WTC11 (cell line): Measurements from ENCODE around the gene VEGFD. TPM values are rescaled to one million over a fixed set of nuclear protein-coding genes. Genes with fewer than 3 reads are reported as not detected.

Experiments used
- ATAC-seq: fragments of 200-7000 bp; cut with Tn5 transposase; 2 replicates; pipeline ENCODE4 v1.10.0; 2021; ENCODE audit warnings: mild to moderate bottlenecking, moderate library complexity
- CTCF ChIA-PET: fragments of 300-600 bp; sonication (Branson Sonifier 250); formaldehyde crosslinking; loops from one replicate; lab custom pipeline; 2021; ENCODE audit warnings: antibody characterized with exemption; lab: Charles Lee
- POLR2A ChIA-PET: fragments of 350-600 bp; sonication (Branson Sonifier 250); formaldehyde crosslinking; loops from one replicate; lab custom pipeline; 2021; ENCODE audit warnings: antibody characterized with exemption; lab: Charles Lee
- DNase-seq: peaks from one replicate; pipeline ENCODE4 v3.0.0; 2021; ENCODE audit warnings: low spot score
- H3K27ac Mint-ChIP-seq: 2 replicates; pipeline ENCODE4 v1.8.0; 2021; ENCODE audit warnings: mixed read lengths
- H3K27me3 Mint-ChIP-seq: 2 replicates; pipeline ENCODE4 v1.8.0; 2021; ENCODE audit warnings: low read depth, mild to moderate bottlenecking, moderate library complexity, mixed read lengths
- H3K36me3 Mint-ChIP-seq: 2 replicates; pipeline ENCODE4 v1.8.0; 2021; ENCODE audit warnings: mixed read lengths
- H3K4me1 Mint-ChIP-seq: 2 replicates; pipeline ENCODE4 v1.8.0; 2022; ENCODE audit warnings: mixed read lengths
- H3K4me3 Mint-ChIP-seq: 2 replicates; pipeline ENCODE4 v1.8.0; 2021; ENCODE audit warnings: mild to moderate bottlenecking, moderate library complexity, mixed read lengths
- H3K9me3 Mint-ChIP-seq: 2 replicates; pipeline ENCODE4 v1.8.0; 2021; ENCODE audit warnings: mixed read lengths
- CREM ChIP-seq: sonication (generic); formaldehyde crosslinking; IDR thresholded peaks from 2 replicates; pipeline ENCODE4 v1.8.1; 2022; ENCODE audit warnings: mild to moderate bottlenecking, missing genetic modification reagents, moderate library complexity
- ESRRA ChIP-seq: sonication (generic); formaldehyde crosslinking; IDR thresholded peaks from 2 replicates; pipeline ENCODE4 v1.8.1; 2022; ENCODE audit warnings: mild to moderate bottlenecking, missing genetic modification reagents, borderline replicate concordance
- ETV6 ChIP-seq: sonication (generic); formaldehyde crosslinking; IDR thresholded peaks from 2 replicates; pipeline ENCODE4 v1.8.1; 2022; ENCODE audit warnings: mild to moderate bottlenecking, missing genetic modification reagents
- GRHL2 ChIP-seq: fragments of 250-450 bp; sonication (Bioruptor Pico); IDR thresholded peaks from 2 replicates; pipeline ENCODE4 v1.8.0; 2022; ENCODE audit warnings: mild to moderate bottlenecking, moderate library complexity; ENCODE audit not compliant: insufficient replicate concordance, severe bottlenecking
- HMGA2 ChIP-seq: fragments of 250-450 bp; sonication (Bioruptor Pico); IDR thresholded peaks from 2 replicates; pipeline ENCODE4 v1.4.0; 2021; ENCODE audit warnings: mild to moderate bottlenecking, moderate library complexity
- JUN ChIP-seq: sonication (generic); formaldehyde crosslinking; IDR thresholded peaks from 2 replicates; pipeline ENCODE4 v1.8.0; 2023; ENCODE audit warnings: mild to moderate bottlenecking, missing genetic modification reagents
- MYBL2 ChIP-seq: sonication (generic); formaldehyde crosslinking; IDR thresholded peaks from 2 replicates; pipeline ENCODE4 v1.8.1; 2023; ENCODE audit warnings: mild to moderate bottlenecking, moderate library complexity, missing genetic modification reagents
- NR3C1 ChIP-seq: sonication (generic); formaldehyde crosslinking; conservative IDR thresholded peaks from 2 replicates; pipeline ENCODE4 v1.8.1; 2023; ENCODE audit warnings: low read depth, mild to moderate bottlenecking, missing genetic modification reagents
- OVOL2 ChIP-seq: fragments of 250-450 bp; sonication (Bioruptor Pico); IDR thresholded peaks from 2 replicates; pipeline ENCODE4 v1.9.0; 2021; ENCODE audit warnings: mild to moderate bottlenecking, borderline replicate concordance
- ZNF263 ChIP-seq: sonication (generic); formaldehyde crosslinking; IDR thresholded peaks from 2 replicates; pipeline ENCODE4 v1.8.1; 2022; ENCODE audit warnings: low read depth, mild to moderate bottlenecking, moderate library complexity, missing genetic modification reagents
- ZNF396 ChIP-seq: fragments of 250-450 bp; sonication (Bioruptor Pico); IDR thresholded peaks from 2 replicates; pipeline ENCODE4 v1.8.0; 2021; ENCODE audit warnings: mild to moderate bottlenecking, moderate library complexity, borderline replicate concordance
- ZNF671 ChIP-seq: fragments of 250-450 bp; sonication (Bioruptor Pico); IDR thresholded peaks from 2 replicates; pipeline ENCODE4 v1.8.0; 2021; ENCODE audit warnings: mild to moderate bottlenecking
- total RNA-seq: library from RNA; stranded (reverse); gene quantifications from 3 replicates; pipeline ENCODE4 v1.2.3, GENCODE V29; 2021
- TF ChIP-seq, protein P1 (sequence below): sonication (generic); formaldehyde crosslinking; IDR thresholded peaks from 2 replicates; pipeline ENCODE4 v1.8.0; 2022; ENCODE audit warnings: missing genetic modification reagents
- TF ChIP-seq, protein P2 (sequence below): fragments of 250-450 bp; sonication (Bioruptor Pico); IDR thresholded peaks from 2 replicates; pipeline ENCODE4 v1.9.0; 2021; ENCODE audit warnings: moderate library complexity, mild to moderate bottlenecking, inconsistent platforms, borderline replicate concordance
- TF ChIP-seq, protein P3 (sequence below): sonication (generic); formaldehyde crosslinking; IDR thresholded peaks from 2 replicates; pipeline ENCODE4 v1.8.1; 2022; ENCODE audit warnings: low read depth, mild to moderate bottlenecking, moderate library complexity, missing genetic modification reagents, borderline replicate concordance
- TF ChIP-seq, protein P4 (sequence below): sonication (generic); formaldehyde crosslinking; IDR thresholded peaks from 2 replicates; pipeline ENCODE4 v1.8.0; 2022; ENCODE audit warnings: mild to moderate bottlenecking, missing genetic modification reagents
- TF ChIP-seq, protein P5 (sequence below): sonication (generic); formaldehyde crosslinking; conservative IDR thresholded peaks from 2 replicates; pipeline ENCODE4 v1.8.1; 2023; ENCODE audit warnings: mild to moderate bottlenecking, low read depth, missing genetic modification reagents, moderate library complexity
- TF ChIP-seq, protein P6 (sequence below): sonication (generic); formaldehyde crosslinking; IDR thresholded peaks from 2 replicates; pipeline ENCODE4 v1.8.0; 2023; ENCODE audit warnings: missing genetic modification reagents, mild to moderate bottlenecking, borderline replicate concordance
- TF ChIP-seq, protein P7 (sequence below): sonication (generic); formaldehyde crosslinking; IDR thresholded peaks from 2 replicates; pipeline ENCODE4 v1.8.1; 2023; ENCODE audit warnings: mild to moderate bottlenecking, missing genetic modification reagents, moderate library complexity
- TF ChIP-seq, protein P8 (sequence below): fragments of 250-450 bp; sonication (Bioruptor Pico); IDR thresholded peaks from 2 replicates; pipeline ENCODE4 v1.9.0; 2021; ENCODE audit warnings: mild to moderate bottlenecking

Gene VEGFD
- total RNA-seq, 1 experiment from 2014 or later: not detected

DNA sequence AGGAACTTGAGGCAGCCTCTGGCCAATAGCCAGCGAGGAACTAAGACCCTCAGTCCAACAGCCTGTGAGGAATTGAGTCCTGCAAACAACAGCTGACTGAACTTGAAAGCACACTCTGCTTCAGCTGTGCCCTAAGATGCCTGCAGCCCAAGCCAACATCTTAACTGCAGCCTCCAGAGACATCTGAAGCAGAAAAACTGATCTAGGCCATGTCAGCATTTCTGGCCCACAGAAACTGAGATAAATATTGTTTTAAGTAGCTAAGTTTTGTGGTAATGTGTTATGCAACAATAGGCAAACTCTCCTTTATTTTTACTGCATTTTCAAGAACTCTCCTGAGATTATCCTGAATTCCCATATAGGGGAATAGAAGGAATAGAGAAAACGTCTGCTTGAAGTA, 24.5 kb downstream of the VEGFD start:
- Mint-ChIP-seq H3K36me3 (no peaks in the 10 kb centered on the region), H3K9me3 (peaks cover 7% of the 10 kb centered on the region), H3K27me3 (no peaks in the 10 kb centered on the region), H3K4me3 (no peak overlapping the region), H3K4me1 (no peaks in the 10 kb centered on the region), H3K27ac (no peak overlapping the region)
- no peak for TF ChIP-seq CREM (CRISPR knock-in tag)
- no peak for TF ChIP-seq JUN (CRISPR knock-in tag)
- no peak for TF ChIP-seq ZNF396 (CRISPR knock-in tag)
- TF ChIP-seq, protein P1, sequence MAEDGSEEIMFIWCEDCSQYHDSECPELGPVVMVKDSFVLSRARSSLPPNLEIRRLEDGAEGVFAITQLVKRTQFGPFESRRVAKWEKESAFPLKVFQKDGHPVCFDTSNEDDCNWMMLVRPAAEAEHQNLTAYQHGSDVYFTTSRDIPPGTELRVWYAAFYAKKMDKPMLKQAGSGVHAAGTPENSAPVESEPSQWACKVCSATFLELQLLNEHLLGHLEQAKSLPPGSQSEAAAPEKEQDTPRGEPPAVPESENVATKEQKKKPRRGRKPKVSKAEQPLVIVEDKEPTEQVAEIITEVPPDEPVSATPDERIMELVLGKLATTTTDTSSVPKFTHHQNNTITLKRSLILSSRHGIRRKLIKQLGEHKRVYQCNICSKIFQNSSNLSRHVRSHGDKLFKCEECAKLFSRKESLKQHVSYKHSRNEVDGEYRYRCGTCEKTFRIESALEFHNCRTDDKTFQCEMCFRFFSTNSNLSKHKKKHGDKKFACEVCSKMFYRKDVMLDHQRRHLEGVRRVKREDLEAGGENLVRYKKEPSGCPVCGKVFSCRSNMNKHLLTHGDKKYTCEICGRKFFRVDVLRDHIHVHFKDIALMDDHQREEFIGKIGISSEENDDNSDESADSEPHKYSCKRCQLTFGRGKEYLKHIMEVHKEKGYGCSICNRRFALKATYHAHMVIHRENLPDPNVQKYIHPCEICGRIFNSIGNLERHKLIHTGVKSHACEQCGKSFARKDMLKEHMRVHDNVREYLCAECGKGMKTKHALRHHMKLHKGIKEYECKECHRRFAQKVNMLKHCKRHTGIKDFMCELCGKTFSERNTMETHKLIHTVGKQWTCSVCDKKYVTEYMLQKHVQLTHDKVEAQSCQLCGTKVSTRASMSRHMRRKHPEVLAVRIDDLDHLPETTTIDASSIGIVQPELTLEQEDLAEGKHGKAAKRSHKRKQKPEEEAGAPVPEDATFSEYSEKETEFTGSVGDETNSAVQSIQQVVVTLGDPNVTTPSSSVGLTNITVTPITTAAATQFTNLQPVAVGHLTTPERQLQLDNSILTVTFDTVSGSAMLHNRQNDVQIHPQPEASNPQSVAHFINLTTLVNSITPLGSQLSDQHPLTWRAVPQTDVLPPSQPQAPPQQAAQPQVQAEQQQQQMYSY (CRISPR knock-in tag): no peak
- TF ChIP-seq OVOL2 (CRISPR knock-in tag): no peak
- TF ChIP-seq, protein P2, sequence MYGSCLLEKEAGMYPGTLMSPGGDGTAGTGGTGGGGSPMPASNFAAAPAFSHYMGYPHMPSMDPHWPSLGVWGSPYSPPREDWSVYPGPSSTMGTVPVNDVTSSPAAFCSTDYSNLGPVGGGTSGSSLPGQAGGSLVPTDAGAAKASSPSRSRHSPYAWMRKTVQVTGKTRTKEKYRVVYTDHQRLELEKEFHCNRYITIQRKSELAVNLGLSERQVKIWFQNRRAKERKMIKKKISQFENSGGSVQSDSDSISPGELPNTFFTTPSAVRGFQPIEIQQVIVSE: no peak
- TF ChIP-seq, protein P3, sequence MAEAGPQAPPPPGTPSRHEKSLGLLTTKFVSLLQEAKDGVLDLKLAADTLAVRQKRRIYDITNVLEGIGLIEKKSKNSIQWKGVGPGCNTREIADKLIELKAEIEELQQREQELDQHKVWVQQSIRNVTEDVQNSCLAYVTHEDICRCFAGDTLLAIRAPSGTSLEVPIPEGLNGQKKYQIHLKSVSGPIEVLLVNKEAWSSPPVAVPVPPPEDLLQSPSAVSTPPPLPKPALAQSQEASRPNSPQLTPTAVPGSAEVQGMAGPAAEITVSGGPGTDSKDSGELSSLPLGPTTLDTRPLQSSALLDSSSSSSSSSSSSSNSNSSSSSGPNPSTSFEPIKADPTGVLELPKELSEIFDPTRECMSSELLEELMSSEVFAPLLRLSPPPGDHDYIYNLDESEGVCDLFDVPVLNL (CRISPR knock-in tag): no peak
- TF ChIP-seq, protein P4, sequence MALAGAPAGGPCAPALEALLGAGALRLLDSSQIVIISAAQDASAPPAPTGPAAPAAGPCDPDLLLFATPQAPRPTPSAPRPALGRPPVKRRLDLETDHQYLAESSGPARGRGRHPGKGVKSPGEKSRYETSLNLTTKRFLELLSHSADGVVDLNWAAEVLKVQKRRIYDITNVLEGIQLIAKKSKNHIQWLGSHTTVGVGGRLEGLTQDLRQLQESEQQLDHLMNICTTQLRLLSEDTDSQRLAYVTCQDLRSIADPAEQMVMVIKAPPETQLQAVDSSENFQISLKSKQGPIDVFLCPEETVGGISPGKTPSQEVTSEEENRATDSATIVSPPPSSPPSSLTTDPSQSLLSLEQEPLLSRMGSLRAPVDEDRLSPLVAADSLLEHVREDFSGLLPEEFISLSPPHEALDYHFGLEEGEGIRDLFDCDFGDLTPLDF (CRISPR knock-in tag): no peak
- no peak for TF ChIP-seq ESRRA (CRISPR knock-in tag)
- no peak for DNase-seq
- ChIA-PET CTCF (no interaction called here), POLR2A (no interaction called here)
- ATAC-seq: no peak

DNA sequence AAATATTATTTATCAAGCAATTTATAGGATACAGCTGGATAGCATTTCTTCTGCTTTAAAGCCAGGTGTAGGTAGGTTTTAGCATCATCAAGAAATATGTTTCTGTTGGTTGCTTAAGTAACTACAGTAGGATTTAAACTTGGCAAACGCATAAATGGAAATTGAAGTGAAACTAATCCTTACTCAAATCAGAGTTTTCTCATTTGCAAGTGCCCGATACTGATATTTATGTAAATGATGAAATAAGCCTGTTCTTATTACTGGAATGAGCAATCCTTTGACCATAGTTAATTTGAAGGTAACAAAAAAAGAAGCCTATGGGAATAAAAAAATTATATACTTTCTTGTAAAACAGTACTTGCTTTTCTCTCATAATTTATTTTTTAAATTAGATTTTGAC, 25.7 kb downstream of the VEGFD start:
- Mint-ChIP-seq H3K27me3 (no peaks in the 10 kb centered on the region), H3K36me3 (no peaks in the 10 kb centered on the region), H3K4me3 (no peak overlapping the region), H3K27ac (no peak overlapping the region), H3K9me3 (peaks cover 7% of the 10 kb centered on the region), H3K4me1 (no peaks in the 10 kb centered on the region)
- CTCF ChIA-PET: no interaction called here
- no peak for DNase-seq
- no peak for ATAC-seq
- POLR2A ChIA-PET: no interaction called here
- TF ChIP-seq ETV6 (CRISPR knock-in tag) (no peak), ZNF671 (CRISPR knock-in tag) (no peak), ZNF263 (CRISPR knock-in tag) (no peak), HMGA2 (CRISPR knock-in tag) (no peak), ZNF396 (CRISPR knock-in tag) (no peak), GRHL2 (no peak), MYBL2 (CRISPR knock-in tag) (no peak), JUN (CRISPR knock-in tag) (no peak), NR3C1 (CRISPR knock-in tag) (no peak)
- TF ChIP-seq, protein P5, sequence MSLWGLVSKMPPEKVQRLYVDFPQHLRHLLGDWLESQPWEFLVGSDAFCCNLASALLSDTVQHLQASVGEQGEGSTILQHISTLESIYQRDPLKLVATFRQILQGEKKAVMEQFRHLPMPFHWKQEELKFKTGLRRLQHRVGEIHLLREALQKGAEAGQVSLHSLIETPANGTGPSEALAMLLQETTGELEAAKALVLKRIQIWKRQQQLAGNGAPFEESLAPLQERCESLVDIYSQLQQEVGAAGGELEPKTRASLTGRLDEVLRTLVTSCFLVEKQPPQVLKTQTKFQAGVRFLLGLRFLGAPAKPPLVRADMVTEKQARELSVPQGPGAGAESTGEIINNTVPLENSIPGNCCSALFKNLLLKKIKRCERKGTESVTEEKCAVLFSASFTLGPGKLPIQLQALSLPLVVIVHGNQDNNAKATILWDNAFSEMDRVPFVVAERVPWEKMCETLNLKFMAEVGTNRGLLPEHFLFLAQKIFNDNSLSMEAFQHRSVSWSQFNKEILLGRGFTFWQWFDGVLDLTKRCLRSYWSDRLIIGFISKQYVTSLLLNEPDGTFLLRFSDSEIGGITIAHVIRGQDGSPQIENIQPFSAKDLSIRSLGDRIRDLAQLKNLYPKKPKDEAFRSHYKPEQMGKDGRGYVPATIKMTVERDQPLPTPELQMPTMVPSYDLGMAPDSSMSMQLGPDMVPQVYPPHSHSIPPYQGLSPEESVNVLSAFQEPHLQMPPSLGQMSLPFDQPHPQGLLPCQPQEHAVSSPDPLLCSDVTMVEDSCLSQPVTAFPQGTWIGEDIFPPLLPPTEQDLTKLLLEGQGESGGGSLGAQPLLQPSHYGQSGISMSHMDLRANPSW (CRISPR knock-in tag): no peak
- TF ChIP-seq, protein P6, sequence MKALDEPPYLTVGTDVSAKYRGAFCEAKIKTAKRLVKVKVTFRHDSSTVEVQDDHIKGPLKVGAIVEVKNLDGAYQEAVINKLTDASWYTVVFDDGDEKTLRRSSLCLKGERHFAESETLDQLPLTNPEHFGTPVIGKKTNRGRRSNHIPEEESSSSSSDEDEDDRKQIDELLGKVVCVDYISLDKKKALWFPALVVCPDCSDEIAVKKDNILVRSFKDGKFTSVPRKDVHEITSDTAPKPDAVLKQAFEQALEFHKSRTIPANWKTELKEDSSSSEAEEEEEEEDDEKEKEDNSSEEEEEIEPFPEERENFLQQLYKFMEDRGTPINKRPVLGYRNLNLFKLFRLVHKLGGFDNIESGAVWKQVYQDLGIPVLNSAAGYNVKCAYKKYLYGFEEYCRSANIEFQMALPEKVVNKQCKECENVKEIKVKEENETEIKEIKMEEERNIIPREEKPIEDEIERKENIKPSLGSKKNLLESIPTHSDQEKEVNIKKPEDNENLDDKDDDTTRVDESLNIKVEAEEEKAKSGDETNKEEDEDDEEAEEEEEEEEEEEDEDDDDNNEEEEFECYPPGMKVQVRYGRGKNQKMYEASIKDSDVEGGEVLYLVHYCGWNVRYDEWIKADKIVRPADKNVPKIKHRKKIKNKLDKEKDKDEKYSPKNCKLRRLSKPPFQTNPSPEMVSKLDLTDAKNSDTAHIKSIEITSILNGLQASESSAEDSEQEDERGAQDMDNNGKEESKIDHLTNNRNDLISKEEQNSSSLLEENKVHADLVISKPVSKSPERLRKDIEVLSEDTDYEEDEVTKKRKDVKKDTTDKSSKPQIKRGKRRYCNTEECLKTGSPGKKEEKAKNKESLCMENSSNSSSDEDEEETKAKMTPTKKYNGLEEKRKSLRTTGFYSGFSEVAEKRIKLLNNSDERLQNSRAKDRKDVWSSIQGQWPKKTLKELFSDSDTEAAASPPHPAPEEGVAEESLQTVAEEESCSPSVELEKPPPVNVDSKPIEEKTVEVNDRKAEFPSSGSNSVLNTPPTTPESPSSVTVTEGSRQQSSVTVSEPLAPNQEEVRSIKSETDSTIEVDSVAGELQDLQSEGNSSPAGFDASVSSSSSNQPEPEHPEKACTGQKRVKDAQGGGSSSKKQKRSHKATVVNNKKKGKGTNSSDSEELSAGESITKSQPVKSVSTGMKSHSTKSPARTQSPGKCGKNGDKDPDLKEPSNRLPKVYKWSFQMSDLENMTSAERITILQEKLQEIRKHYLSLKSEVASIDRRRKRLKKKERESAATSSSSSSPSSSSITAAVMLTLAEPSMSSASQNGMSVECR: no peak
- TF ChIP-seq, protein P7, sequence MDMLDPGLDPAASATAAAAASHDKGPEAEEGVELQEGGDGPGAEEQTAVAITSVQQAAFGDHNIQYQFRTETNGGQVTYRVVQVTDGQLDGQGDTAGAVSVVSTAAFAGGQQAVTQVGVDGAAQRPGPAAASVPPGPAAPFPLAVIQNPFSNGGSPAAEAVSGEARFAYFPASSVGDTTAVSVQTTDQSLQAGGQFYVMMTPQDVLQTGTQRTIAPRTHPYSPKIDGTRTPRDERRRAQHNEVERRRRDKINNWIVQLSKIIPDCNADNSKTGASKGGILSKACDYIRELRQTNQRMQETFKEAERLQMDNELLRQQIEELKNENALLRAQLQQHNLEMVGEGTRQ (CRISPR knock-in tag): no peak
- TF ChIP-seq, protein P8, sequence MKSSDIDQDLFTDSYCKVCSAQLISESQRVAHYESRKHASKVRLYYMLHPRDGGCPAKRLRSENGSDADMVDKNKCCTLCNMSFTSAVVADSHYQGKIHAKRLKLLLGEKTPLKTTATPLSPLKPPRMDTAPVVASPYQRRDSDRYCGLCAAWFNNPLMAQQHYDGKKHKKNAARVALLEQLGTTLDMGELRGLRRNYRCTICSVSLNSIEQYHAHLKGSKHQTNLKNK: no peak
